ENCODE results near the gene SLC30A5. TPM values are rescaled to one million over a fixed set of nuclear protein-coding genes. Genes with fewer than 3 reads are reported as not detected.

Gene SLC30A5
- total RNA-seq, 1 experiment from 2014 or later = 55.3 TPM

DNA sequence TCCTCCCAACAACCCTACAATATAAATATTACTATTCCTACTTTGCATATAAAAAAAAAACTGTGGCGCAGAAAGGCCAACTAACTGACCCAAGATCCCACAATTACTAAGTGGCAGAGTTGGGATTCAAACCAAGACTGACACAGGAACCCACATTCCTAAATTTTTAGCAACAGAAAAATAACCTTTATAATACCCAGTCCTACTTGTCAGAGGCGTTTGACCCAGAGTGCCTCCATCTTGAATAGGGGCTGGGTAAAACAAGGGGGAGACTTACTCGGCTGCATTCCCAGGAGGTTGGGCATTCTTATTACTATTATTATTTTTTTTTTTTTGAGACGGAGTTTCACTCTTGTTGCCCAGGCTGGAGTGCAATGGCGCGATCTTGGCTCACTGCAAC, 2.0 kb upstream of the SLC30A5 start:
- ChIA-PET CTCF (no interaction called here), POLR2A (ENCODE audit: unreplicated experiment) (no interaction called here)
- H3K4me2 ChIP-seq (ENCODE audit: low read length) = no peak overlapping the region
- H3K79me2 ChIP-seq (ENCODE audit: low read length) = peaks cover 29% of the 10 kb centered on the region
- H3K4me1 ChIP-seq (ENCODE audit: insufficient read depth, low read length) = no peaks in the 10 kb centered on the region
- BruUV-seq (replicated peaks) = no TSS peak
- H3K9ac ChIP-seq (ENCODE audit: low read length) = no peak overlapping the region
- no peaks in the 10 kb centered on the region for H3F3A ChIP-seq (ENCODE audit: low read length, unreplicated experiment)
- no peak overlapping the region for H2AFZ ChIP-seq (ENCODE audit: low read length)
- H3K9me2 ChIP-seq (replicated peaks; ENCODE audit: low read length) = no peaks in the 10 kb centered on the region
- ATAC-seq = no peak
- H3K36me3 ChIP-seq (ENCODE audit: low read depth, low read length) = no peaks in the 10 kb centered on the region; the same call in 1 of the 2 replicates
- intact Hi-C loops (cut with micrococcal nuclease) = loop anchor here (2.0 to 10.0 kb wide), 4 partner anchors 73 to 277 kb away; partner anchors contain the start of genes AK6, CCNB1, RAD17 and TAF9
- no peak overlapping the region for H3K4me3 ChIP-seq (ENCODE audit: low read length)
- TF ChIP-seq CTCF (conservative IDR thresholded peaks at IDR 0.05; ENCODE audit: low read depth, low read length) = no peak
- TF ChIP-seq EZH2 (IDR thresholded peaks at IDR 0.05; ENCODE audit: low read length, unreplicated experiment) = no peak
- no peak for TF ChIP-seq EZH2phosphoT487 (IDR thresholded peaks at IDR 0.05; ENCODE audit: borderline replicate concordance, low read length)
- no peaks in the 10 kb centered on the region for H3K9me3 ChIP-seq (ENCODE audit: low read length)
- H4K20me1 ChIP-seq (ENCODE audit: low read length) = no peaks in the 10 kb centered on the region
- no peak overlapping the region for H3K27ac ChIP-seq (ENCODE audit: low read length)
- H3K27me3 ChIP-seq (ENCODE audit: low read length) = no peaks in the 10 kb centered on the region
- no peak for DNase-seq

DNA sequence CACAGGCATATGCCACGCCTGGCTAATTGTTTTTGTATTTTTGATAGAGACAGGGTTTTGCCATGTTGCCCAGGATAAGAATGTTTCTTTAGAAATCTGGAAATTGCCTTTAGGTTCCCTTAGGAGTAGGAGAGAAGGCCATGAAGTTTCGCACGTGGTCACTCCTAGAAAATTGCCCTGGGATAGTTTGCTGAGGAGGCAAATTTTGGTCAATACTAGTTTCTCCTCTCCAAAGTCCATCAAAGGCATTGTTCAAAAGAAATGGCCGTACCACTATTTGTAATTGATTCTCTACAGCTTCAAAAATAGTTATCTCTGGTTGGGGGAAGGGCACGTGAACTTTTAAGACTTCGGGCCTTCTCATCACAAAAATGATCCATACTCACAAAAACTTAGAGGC, 845 bp upstream of the SLC30A5 start:
- TF ChIP-seq EZH2phosphoT487 (IDR thresholded peaks at IDR 0.05; ENCODE audit: borderline replicate concordance, low read length) = no peak
- no peak for TF ChIP-seq CTCF (conservative IDR thresholded peaks at IDR 0.05; ENCODE audit: low read depth, low read length)
- TF ChIP-seq EZH2 (IDR thresholded peaks at IDR 0.05; ENCODE audit: low read length, unreplicated experiment) = no peak
- Histone ChIP-seq H3K9me2 (replicated peaks; ENCODE audit: low read length) (no peaks in the 10 kb centered on the region), H3F3A (ENCODE audit: low read length, unreplicated experiment) (no peaks in the 10 kb centered on the region), H3K9me3 (ENCODE audit: low read length) (no peaks in the 10 kb centered on the region), H3K4me1 (ENCODE audit: insufficient read depth, low read length) (no peaks in the 10 kb centered on the region), H3K27ac (ENCODE audit: low read length) (no peak overlapping the region), H2AFZ (ENCODE audit: low read length) (peak overlapping the region; percentile 73), H3K27me3 (ENCODE audit: low read length) (no peaks in the 10 kb centered on the region), H3K79me2 (ENCODE audit: low read length) (peaks cover 39% of the 10 kb centered on the region), H3K9ac (ENCODE audit: low read length) (peak overlapping the region; percentile 40; the same call in 1 of the 2 replicates), H4K20me1 (ENCODE audit: low read length) (no peaks in the 10 kb centered on the region), H3K36me3 (ENCODE audit: low read depth, low read length) (no peaks in the 10 kb centered on the region; the same call in 1 of the 2 replicates), H3K4me3 (ENCODE audit: low read length) (no peak overlapping the region), H3K4me2 (ENCODE audit: low read length) (peak overlapping the region; percentile 64)
- DNase-seq = no peak
- ChIA-PET POLR2A (ENCODE audit: unreplicated experiment) (no interaction called here), CTCF (interaction anchor here (0.5 to 1.1 kb wide), 8 partner anchors 97 to 277 kb away, joined by 3 to 11 read pairs (median 4); partner anchors contain the start of genes AK6, CENPH, RAD17 and TAF9)
- intact Hi-C loops (cut with micrococcal nuclease) = loop anchor here (1.0 to 10.0 kb wide), 5 partner anchors 72 to 276 kb away; partner anchors contain the start of genes AK6, CCDC125, CCNB1 and RAD17
- no peak for ATAC-seq
- no TSS peak for BruUV-seq (replicated peaks)

DNA sequence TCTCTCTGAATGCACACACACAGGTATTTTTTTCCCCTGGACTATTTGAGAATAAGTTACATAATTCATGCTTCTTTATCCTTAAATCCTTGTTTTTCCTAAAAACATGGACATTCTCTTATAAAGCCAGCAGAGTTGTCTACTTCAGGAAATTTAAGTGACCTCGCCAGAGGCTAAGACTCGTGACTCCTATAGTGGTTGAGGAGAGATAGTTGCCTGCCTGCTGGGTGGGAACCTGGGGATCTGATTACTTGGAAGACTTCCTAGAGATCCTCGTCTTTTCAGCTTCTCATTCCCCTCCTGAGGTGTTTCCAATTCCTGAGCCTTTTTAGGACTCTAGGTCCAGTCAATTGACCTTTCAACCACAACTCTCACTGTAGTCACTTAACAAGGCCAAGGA, 5.5 kb downstream of the SLC30A5 start:
- Histone ChIP-seq H3K9ac (ENCODE audit: low read length) (no peak overlapping the region), H3K27me3 (ENCODE audit: low read length) (no peaks in the 10 kb centered on the region), H3K9me3 (ENCODE audit: low read length) (no peaks in the 10 kb centered on the region), H3K36me3 (ENCODE audit: low read depth, low read length) (peaks cover 5% of the 10 kb centered on the region; the same call in 1 of the 2 replicates), H3K79me2 (ENCODE audit: low read length) (peaks cover 66% of the 10 kb centered on the region), H3K4me2 (ENCODE audit: low read length) (no peak overlapping the region), H2AFZ (ENCODE audit: low read length) (no peak overlapping the region), H3K4me1 (ENCODE audit: insufficient read depth, low read length) (no peaks in the 10 kb centered on the region), H3F3A (ENCODE audit: low read length, unreplicated experiment) (no peaks in the 10 kb centered on the region), H4K20me1 (ENCODE audit: low read length) (no peaks in the 10 kb centered on the region), H3K9me2 (replicated peaks; ENCODE audit: low read length) (no peaks in the 10 kb centered on the region), H3K27ac (ENCODE audit: low read length) (no peak overlapping the region), H3K4me3 (ENCODE audit: low read length) (no peak overlapping the region)
- POLR2A ChIA-PET (ENCODE audit: unreplicated experiment) = no interaction called here
- intact Hi-C loops (cut with micrococcal nuclease) = loop anchor here (10.0 kb wide), 2 partner anchors 65 to 195 kb away; partner anchors contain the start of gene CCNB1
- no peak for DNase-seq
- no TSS peak for BruUV-seq (replicated peaks)
- TF ChIP-seq EZH2phosphoT487 (IDR thresholded peaks at IDR 0.05; ENCODE audit: borderline replicate concordance, low read length) (no peak), CTCF (conservative IDR thresholded peaks at IDR 0.05; ENCODE audit: low read depth, low read length) (no peak), EZH2 (IDR thresholded peaks at IDR 0.05; ENCODE audit: low read length, unreplicated experiment) (no peak)
- CTCF ChIA-PET = no interaction called here
- ATAC-seq = no peak
